Measurements from ENCODE around the gene OR2H2.
A peak's percentile ranks its signal among the peaks of the same experiment; 100 is the strongest.

The OR2H2 gene

GRCh38 chr6:29564875-29565274 lies 20.0 kb upstream of the OR2H2 start:
- no peak overlapping the region for H3K4me3 ChIP-seq (ENCODE audit: control insufficient read depth, low read depth, low read length)
- no peak for DNase-seq (ENCODE audit: low read depth)
- TF ChIP-seq CTCF (conservative IDR thresholded peaks at IDR 0.05; ENCODE audit: control insufficient read depth, insufficient read depth, low read depth, low read length) = no peak

GRCh38 chr6:29566856-29567255 lies 18.1 kb upstream of the OR2H2 start:
- no peak for DNase-seq (ENCODE audit: low read depth)
- no peak overlapping the region for H3K4me3 ChIP-seq (ENCODE audit: control insufficient read depth, low read depth, low read length)
- TF ChIP-seq CTCF (conservative IDR thresholded peaks at IDR 0.05; ENCODE audit: control insufficient read depth, insufficient read depth, low read depth, low read length) = no peak

- no peak for DNase-seq (ENCODE audit: low read depth)
- no peak for TF ChIP-seq CTCF (conservative IDR thresholded peaks at IDR 0.05; ENCODE audit: control insufficient read depth, insufficient read depth, low read depth, low read length)
Measured at GRCh38 chr6:29567541-29567940, 17.4 kb upstream of the OR2H2 start.

GRCh38 chr6:29567991-29568390 lies 16.9 kb upstream of the OR2H2 start:
- DNase-seq (ENCODE audit: low read depth) = peak; percentile 15
- H3K4me3 ChIP-seq (ENCODE audit: control insufficient read depth, low read depth, low read length) = no peak overlapping the region
- no peak for TF ChIP-seq CTCF (conservative IDR thresholded peaks at IDR 0.05; ENCODE audit: control insufficient read depth, insufficient read depth, low read depth, low read length)

More at GRCh38 chr6:29567541-29567940, 17.4 kb upstream of the OR2H2 start:
- no peak overlapping the region for H3K4me3 ChIP-seq (ENCODE audit: control insufficient read depth, low read depth, low read length)

- no peak for DNase-seq (ENCODE audit: low read depth)
- TF ChIP-seq CTCF (conservative IDR thresholded peaks at IDR 0.05; ENCODE audit: control insufficient read depth, insufficient read depth, low read depth, low read length) = no peak
- no peak overlapping the region for H3K4me3 ChIP-seq (ENCODE audit: control insufficient read depth, low read depth, low read length)
Measured at GRCh38 chr6:29576056-29576455, 8.9 kb upstream of the OR2H2 start.

- no peak overlapping the region for H3K4me3 ChIP-seq (ENCODE audit: control insufficient read depth, low read depth, low read length)
- TF ChIP-seq CTCF (conservative IDR thresholded peaks at IDR 0.05; ENCODE audit: control insufficient read depth, insufficient read depth, low read depth, low read length) = no peak
- DNase-seq (ENCODE audit: low read depth) = no peak
Measured at GRCh38 chr6:29577544-29577943, 7.4 kb upstream of the OR2H2 start.

DNA sequence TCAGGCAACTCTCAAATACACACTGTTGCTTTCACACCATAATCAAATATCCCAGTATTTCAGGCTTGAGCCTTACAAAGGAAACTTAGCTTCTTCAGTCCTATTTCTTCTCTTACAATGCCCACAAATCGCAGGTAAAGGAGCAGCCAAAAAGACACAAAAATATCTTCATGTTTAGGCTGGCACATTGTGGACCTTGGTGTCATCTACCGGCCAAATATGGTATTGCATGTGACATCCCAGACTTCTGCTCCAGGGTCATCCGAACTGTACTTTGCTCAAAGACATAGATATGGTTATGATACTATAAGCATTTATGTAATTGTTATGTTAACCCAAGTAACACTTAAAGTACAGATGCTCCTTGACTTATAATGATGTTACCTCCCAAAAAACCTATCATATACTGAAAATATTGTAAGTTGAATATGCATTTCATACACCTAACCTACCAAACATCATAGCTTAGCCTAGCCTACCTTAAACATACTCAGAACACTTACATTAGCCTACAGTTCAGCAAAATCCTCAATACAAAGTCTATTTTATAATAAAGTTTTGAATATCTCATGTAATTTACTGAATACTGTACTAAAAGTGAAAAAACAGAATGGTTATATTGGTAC lies 4.6 kb downstream of the OR2H2 start:
- peak; percentile 55 for DNase-seq (ENCODE audit: low read depth)
- peak; percentile 99 for TF ChIP-seq CTCF (conservative IDR thresholded peaks at IDR 0.05; ENCODE audit: control insufficient read depth, insufficient read depth, low read depth, low read length)
- no peak overlapping the region for H3K4me3 ChIP-seq (ENCODE audit: control insufficient read depth, low read depth, low read length)

Data from fibroblast of mammary gland (primary cell).